Cardiac septum (tissue), 1 donor: Measurements from ENCODE around the gene ADAP1. TPM values are rescaled to one million over a fixed set of nuclear protein-coding genes. Genes with fewer than 3 reads are reported as not detected.
"Not testable (repeated sequence)": the region's sequence is repeated elsewhere in the genome, so short reads cannot be mapped to it uniquely, and the experiment has no call there.

ENCODE experiments used
- DNase-seq: peaks from one replicate; pipeline ENCODE4 v3.0.0-alpha.2; 2020; ENCODE audit warnings: low spot score
- intact Hi-C: fragments of 100-400 bp; cut with DNase I; formaldehyde crosslinking; loops from one replicate; pipeline ENCODE4 v1.14.0; 2022
- total RNA-seq: library from RNA; stranded (reverse); fragmentation: NEBNext Ultra II Directional; extraction: Animal tissue kit (Norgen Biotek cat#: 25700); gene quantifications from one replicate; pipeline ENCODE4 v1.2.1, GENCODE V29; 2021
- donor health status: DM: no; HTN: no; CAD: no.

Gene ADAP1
- total RNA-seq, 1 donor from 2014 or later = 12.5 TPM

- no peak for DNase-seq
- intact Hi-C loops = no loop called here
Measured at GRCh38 chr7:929311-929711, 25.2 kb downstream of the ADAP1 start.

GRCh38 chr7:927031-927671, 27.3 kb downstream of the ADAP1 start:
- intact Hi-C loops = no loop called here
- peak; percentile 33 for DNase-seq

DNA sequence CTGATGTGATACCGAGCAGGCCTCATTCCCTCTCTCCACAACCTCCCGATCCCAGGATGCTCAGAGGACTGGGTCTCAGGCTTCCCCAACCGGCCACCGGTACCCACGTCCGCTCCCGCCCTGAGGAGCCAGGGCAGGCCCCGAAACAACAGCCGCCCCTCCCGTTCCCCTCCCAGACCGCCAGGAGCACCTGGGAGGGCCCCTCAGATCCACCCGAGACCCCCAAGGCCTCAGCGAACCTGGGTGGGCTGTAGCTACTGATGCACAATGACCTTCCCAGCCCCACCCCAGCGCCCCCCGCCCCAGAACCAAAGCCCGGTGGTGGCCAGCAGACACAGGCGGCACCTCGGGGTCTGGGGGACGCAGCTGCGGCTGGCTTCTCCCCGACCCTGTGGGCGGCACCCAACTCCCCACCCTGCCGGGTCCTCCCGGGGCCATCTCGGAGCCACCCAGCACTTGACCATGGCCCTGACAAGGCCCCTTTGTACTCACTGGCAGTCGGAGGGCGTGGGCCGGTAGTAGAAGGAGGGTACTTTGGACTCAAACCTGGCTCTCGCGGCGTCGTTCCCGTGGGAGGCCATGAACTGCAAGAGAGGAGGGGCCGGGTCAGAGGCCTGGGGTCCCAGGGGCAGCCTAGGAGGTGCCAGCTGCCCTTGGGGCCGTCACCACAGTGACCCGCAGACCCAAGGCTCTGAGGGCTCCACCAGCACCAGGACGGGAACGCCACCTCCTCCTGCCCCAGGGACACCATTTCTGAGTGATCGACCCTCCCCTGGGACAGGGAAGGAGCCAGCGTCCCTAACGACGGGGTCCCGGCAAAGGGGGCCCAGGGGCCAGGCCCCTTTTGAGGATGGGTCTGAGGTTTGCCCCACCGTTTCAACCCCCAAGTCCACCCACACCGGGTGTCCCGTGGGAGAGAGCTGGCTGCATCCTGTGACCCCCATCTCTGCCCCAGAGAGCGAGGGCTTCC, 28.1 kb downstream of the ADAP1 start:
- intact Hi-C loops = no loop called here
- peak; percentile 71 for DNase-seq

- intact Hi-C loops = no loop called here
- peak; percentile 74 for DNase-seq
Measured at GRCh38 chr7:925601-926000, 28.9 kb downstream of the ADAP1 start.

- peak; percentile 76 for DNase-seq
- intact Hi-C loops = no loop called here
Measured at GRCh38 chr7:924541-925231, 29.8 kb downstream of the ADAP1 start.

DNA sequence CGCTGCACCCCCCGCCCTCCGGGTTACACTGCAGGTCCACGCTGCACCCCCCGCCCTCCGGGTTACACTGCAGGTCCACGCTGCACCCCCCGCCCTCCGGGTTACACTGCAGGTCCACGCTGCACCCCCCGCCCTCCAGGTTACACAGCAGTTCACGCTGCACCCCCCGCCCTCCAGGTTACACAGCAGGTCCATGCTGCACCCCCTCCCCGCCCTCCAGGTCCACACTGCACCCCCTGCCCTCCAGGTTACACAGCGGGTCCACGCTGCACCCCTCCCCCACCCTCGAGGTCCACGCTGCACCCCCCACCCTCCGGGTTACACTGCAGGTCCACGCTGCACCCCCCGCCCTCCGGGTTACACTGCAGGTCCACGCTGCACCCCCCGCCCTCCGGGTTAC, 30.4 kb downstream of the ADAP1 start:
- intact Hi-C loops = not testable (repeated sequence)
- peak; percentile 0 for DNase-seq

DNA sequence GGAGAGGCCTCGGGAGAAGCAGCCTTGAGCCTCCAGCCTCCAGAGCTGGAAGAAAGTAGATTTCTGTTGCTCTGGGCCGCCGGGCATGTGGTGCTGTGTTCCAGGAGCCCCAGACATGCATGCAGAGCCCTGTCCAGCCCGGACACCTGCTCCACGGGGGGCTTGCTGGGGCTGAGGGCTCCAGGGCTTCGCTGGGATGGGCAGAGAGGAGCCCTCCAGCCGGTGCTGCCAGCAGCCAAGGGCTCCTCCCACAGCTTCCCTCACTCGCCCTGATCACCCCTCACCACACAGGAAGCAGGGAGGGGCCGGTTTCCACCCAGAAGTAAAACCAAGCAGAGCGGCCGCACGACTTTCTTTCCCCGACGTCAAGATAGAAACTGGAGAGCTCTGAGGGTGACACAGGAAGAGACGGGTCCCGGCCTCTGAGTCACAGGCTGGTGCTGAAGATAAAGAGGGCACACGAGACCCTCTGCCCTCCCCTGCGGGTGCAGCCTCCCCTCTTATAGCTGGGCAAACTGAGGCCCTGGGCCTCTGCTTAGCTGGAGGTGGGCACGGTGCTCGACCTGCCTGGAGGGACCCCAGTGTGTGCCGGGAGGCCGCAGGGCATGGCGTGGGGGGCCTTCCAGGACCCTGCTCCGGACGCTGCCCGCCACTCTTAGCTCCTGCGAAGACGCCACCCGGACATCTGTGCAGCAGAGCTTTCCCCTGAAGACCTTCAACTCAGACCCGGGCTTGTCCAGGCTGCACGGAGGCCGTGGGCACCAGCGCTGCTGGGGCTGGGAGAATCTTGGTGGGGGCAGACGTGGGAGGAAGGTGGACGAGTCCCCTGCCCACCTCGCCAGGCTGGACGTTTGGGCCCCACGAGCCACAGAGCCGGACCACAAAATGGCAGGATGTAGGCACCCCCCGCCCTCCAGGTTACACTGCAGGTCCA, 31.1 kb downstream of the ADAP1 start:
- intact Hi-C loops = no loop called here
- DNase-seq = peak; percentile 91

DNA sequence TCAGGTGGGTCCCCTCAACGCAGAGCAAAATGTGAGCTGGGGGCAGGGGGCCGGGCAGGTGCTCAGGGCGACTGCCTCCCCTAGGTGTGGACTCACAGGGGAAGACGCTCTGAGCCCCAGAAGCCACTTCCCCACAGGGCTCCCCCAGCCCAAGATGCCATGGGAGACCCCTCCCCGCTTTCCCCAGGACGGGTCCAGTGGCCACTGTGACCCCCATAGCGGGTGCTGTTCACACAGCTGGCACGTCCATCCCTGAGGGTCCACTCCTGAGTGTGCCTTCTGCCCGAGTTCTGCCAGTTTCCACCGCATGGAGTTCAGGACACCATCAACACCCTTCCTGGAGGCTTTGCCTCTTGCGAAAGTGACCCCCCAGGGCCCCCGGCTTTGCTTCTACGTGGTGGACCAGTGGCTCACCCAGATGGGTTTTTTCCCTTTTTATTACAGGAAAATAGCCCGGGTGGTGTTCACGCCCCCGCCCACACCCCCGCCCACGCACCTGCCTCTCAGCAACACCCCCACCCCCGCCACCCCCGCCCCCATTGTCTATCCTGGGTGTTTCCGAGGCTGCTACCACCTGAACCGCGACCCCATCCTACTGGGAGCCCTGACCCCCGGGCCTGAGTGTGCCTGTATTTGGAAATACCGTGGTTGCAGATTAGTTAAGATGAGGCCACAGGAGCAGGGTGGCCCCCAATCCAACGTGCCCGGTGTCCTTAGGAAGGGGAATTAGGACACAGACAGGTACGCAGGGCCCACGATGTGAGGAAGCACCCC, 32.0 kb downstream of the ADAP1 start:
- intact Hi-C loops = no loop called here
- DNase-seq = peak; percentile 51

DNA sequence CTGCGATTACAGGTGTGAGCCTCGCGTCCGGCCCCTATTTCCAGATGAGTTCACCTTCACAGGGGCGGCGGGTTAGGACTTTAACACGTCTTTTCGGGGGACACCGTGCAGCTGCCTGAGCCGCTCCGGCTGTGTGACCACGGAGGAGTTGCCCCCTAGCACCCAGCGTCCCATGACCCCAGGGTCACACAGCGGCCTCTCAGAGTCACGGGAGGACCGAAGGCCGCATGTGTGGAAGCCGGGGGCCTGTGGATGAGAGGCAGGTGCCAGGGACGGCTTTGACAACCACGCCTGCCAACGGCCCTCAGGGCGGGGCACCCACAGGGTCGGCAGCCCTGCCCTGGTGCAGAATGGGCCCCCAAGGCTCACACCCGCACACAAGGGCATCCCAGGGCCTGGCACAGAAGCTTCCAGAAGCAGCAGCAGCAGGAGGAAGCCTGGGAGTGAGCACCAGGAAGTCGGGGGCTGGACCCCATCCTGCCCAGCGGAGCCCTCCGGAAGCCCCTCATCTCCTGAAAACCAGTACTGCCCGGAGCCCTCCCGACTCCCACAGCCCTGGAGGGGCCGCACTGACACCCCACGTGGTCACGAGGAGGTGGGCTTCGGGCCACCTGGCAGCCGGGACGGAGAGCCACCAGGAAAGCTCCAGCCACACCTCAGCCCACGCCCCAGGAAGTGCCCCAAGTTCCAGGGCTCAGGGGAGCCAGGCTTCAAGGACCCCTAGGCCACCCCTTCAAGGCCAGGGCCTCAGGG, 32.7 kb downstream of the ADAP1 start:
- DNase-seq = peak; percentile 61
- intact Hi-C loops = no loop called here

DNA sequence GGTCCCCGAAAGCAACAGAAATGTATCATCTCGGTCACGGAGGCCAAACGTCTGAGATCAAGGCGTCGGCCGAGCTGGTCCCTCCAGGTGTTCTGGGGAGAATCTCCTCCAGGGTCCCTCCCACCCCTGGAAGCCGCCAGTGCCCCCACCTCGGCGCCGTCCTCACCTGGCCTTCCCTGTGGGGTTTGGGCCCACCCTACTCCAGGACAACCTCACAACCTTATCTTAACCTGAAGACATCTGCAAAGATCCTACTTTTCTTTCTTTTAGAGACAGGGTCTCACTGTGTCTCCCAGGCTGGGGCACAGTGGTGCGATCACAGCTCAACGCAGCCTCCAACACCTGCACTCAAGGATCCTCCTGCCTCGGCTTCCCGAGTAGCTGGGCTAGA, 33.4 kb downstream of the ADAP1 start:
- intact Hi-C loops = no loop called here
- peak; percentile 71 for DNase-seq

DNA sequence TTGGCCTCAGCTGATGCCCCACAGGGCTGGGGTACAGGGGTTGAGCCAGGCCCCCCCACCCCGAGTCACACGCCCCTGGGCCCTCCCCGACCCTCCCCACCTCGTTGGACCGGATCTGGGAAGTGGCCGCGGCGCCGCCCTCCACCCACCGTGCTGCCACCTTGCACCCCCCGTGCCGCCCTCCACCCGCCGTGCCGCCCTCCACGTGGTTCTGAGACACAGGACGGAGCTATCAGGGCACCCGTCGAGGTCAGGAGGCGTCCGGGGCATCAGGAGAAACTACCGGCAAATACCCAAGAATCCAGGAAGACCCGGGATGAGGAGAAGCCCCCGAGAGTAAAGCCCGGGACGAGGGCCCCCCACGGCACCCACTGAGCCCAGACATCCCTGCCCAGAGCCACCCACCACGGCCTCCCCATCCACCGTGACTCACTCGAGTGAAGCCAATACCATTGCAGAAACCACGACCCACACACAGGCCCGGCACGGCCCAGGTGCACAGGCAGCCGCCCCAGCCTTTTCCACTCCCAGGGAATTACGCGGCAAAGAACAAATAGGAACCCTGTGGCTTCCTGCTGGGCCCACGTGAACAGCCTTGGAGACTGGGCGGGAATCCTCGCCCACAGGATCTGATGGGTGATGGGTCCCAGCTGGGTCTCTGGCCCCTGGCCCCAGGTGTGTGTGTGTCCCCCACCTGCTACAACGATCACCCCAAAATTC, 34.0 kb downstream of the ADAP1 start:
- DNase-seq = peak; percentile 67
- intact Hi-C loops = no loop called here

GRCh38 chr7:919924-920341, 34.5 kb downstream of the ADAP1 start:
- peak; percentile 54 for DNase-seq
- intact Hi-C loops = no loop called here

DNA sequence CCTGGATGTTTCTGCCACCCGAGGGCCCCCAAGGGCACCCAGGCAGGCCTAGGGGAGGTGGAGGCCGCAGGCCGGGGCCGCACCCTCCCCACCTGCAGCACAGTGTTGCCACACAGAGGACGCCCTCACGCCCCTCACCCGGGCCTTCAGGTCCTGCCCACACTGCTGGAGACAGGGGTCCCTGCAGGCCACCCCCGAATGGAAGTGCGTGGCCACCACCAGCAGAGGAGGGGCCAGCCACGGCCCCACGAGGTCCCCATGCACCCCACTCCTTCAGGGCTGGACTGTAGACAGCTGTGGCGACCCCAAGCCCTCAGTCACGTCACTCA, 35.4 kb downstream of the ADAP1 start:
- peak; percentile 59 for DNase-seq
- intact Hi-C loops = no loop called here

DNA sequence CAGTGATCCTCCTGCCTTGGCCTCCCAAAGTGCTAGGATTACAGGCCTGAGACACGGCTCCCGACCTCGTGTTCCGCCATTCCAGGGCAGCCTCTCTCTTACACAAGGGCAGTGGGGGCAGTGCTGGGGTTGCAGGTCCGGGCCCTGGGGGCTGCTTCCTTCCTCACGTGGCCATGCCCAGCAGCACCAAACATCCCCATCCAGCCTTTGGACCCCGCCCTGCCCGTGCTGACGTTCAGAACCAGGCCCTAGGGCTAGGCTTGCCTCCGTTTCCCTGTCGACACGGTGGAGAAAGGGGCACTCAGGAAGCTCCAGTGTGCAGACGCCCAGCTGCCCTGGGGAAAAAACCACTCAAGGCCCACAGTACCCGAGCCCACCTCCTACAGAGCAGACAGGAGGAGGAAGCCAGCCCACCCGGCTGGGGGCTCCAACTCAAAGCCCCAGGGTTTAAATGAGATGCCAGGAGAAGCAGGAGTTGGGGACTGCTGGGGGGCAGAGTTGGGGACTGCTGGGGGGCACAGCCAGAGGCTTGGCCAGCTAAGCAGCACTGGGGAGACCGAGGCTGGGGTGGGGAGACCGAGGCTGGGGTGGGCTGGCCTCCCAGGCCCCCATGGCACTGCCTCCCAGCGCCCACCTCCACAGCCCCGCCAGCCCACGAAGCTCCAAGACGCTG, 35.9 kb downstream of the ADAP1 start:
- peak; percentile 65 for DNase-seq
- intact Hi-C loops = no loop called here

DNA sequence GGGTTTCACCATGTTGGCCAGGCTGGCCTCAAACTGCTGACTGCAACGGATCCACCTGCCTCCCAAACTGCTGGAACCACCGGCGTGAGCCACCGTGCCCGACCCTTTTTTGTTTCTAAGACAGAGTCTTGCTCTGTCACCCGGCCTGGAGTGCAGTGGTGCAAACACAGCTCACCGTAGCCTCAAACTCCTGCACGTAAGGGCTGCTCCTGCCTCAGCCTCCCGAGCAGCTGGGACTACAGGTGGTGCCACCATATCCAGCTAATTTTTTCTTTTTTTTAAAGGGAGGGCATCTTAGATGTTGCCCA, 36.4 kb downstream of the ADAP1 start:
- intact Hi-C loops = no loop called here
- DNase-seq = peak; percentile 47

- intact Hi-C loops = no loop called here
- DNase-seq = peak; percentile 68
Measured at GRCh38 chr7:917255-918117, 37.0 kb downstream of the ADAP1 start.
